ENCODE measurements around the gene UBLCP1.
A peak's percentile ranks its signal among the peaks of the same experiment; 100 is the strongest.
"Not testable (repeated sequence)": the region's sequence is repeated elsewhere in the genome, so short reads cannot be mapped to it uniquely, and the experiment has no call there.

UBLCP1 gene

DNA sequence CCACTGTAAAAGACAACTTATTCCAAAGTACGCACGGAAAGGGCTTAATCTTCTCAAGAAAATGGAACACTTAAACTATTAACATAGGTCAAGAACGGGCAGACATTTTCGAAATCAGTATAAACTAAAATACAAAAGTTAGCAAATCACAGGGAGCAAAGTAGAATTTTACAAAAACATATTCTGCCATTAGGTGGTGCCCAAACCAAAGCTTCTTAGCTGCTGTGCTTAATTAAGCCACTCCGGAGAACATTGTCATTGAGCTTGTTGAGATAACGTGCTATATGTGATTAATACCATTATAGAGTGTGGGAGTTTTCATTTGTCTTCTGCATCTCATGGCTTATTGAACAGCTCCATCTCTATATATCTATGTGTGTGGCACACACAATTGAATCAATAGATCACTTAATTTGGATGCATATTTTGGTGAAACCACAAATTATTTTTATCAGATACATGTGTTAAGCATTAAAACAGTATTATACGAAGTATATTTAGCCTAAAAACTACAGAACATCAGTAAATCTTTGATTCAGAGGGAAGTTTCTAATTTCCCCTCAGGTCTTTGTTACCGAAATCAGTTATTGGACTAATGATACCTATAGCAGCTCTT lies 23.4 kb downstream of the UBLCP1 start:
- H3K4me3 ChIP-seq (ENCODE audit: low read length) = no peak overlapping the region
- peaks cover 6% of the 10 kb centered on the region; the same call in 1 of the 2 replicates for H3K36me3 ChIP-seq (ENCODE audit: control insufficient read depth, low read length)
- H3F3A ChIP-seq (ENCODE audit: control insufficient read depth, insufficient read depth) = no peaks in the 10 kb centered on the region
- no peaks in the 10 kb centered on the region for H3K9me3 ChIP-seq (ENCODE audit: control insufficient read depth, insufficient read depth, low read length)
- H3K4me2 ChIP-seq (ENCODE audit: low read length) = no peak overlapping the region
- TF ChIP-seq, protein P1, sequence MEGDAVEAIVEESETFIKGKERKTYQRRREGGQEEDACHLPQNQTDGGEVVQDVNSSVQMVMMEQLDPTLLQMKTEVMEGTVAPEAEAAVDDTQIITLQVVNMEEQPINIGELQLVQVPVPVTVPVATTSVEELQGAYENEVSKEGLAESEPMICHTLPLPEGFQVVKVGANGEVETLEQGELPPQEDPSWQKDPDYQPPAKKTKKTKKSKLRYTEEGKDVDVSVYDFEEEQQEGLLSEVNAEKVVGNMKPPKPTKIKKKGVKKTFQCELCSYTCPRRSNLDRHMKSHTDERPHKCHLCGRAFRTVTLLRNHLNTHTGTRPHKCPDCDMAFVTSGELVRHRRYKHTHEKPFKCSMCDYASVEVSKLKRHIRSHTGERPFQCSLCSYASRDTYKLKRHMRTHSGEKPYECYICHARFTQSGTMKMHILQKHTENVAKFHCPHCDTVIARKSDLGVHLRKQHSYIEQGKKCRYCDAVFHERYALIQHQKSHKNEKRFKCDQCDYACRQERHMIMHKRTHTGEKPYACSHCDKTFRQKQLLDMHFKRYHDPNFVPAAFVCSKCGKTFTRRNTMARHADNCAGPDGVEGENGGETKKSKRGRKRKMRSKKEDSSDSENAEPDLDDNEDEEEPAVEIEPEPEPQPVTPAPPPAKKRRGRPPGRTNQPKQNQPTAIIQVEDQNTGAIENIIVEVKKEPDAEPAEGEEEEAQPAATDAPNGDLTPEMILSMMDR (IDR thresholded peaks at IDR 0.05; ENCODE audit: low read depth, low read length, poor library complexity, severe bottlenecking) = peak; percentile 57
- no peak for TF ChIP-seq EZH2phosphoT487 (IDR thresholded peaks at IDR 0.05; ENCODE audit: borderline replicate concordance, low read length)
- H3K9me2 ChIP-seq (replicated peaks; ENCODE audit: control insufficient read depth, low read length) = no peaks in the 10 kb centered on the region
- no peaks in the 10 kb centered on the region for H3K27me3 ChIP-seq (ENCODE audit: control insufficient read depth, low read length)
- H3K79me2 ChIP-seq (ENCODE audit: control insufficient read depth, low read length) = no peaks in the 10 kb centered on the region
- no peaks in the 10 kb centered on the region for H4K20me1 ChIP-seq (ENCODE audit: control insufficient read depth, insufficient read depth, low read depth, low read length)
- no peaks in the 10 kb centered on the region for H3K4me1 ChIP-seq (ENCODE audit: control insufficient read depth, low read length)
- H3K27ac ChIP-seq (ENCODE audit: low read depth, low read length) = no peak overlapping the region

DNA sequence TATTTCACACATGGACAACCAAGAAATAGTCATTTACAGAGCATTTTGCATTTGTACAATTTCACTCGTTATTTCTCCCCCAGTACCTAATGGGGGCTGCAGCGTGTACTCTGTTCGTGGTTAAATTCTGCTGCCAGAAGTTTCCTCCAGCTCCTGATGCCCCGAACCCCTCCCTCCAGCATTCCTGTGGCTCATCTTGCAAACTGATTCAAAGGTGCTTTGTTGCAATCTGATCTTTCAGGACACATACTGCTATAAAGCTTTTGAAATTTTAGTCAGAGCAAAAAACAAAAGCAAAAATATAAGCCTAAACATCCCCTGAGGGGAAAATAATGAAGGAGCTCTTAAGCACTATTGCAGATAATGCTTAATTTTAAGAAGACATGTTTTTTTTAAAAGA lies 27.7 kb downstream of the UBLCP1 start:
- TF ChIP-seq EZH2phosphoT487 (IDR thresholded peaks at IDR 0.05; ENCODE audit: borderline replicate concordance, low read length) = no peak
- TF ChIP-seq, protein P1 (IDR thresholded peaks at IDR 0.05; ENCODE audit: low read depth, low read length, poor library complexity, severe bottlenecking) = no peak
- Histone ChIP-seq H3K27ac (ENCODE audit: low read depth, low read length) (no peak overlapping the region), H3K9me3 (ENCODE audit: control insufficient read depth, insufficient read depth, low read length) (no peaks in the 10 kb centered on the region), H3K79me2 (ENCODE audit: control insufficient read depth, low read length) (no peaks in the 10 kb centered on the region), H3K4me1 (ENCODE audit: control insufficient read depth, low read length) (no peaks in the 10 kb centered on the region), H4K20me1 (ENCODE audit: control insufficient read depth, insufficient read depth, low read depth, low read length) (no peaks in the 10 kb centered on the region), H3K27me3 (ENCODE audit: control insufficient read depth, low read length) (no peaks in the 10 kb centered on the region), H3K36me3 (ENCODE audit: control insufficient read depth, low read length) (no peaks in the 10 kb centered on the region), H3F3A (ENCODE audit: control insufficient read depth, insufficient read depth) (no peaks in the 10 kb centered on the region), H3K9me2 (replicated peaks; ENCODE audit: control insufficient read depth, low read length) (no peaks in the 10 kb centered on the region), H3K4me3 (ENCODE audit: low read length) (no peak overlapping the region), H3K4me2 (ENCODE audit: low read length) (no peak overlapping the region)

DNA sequence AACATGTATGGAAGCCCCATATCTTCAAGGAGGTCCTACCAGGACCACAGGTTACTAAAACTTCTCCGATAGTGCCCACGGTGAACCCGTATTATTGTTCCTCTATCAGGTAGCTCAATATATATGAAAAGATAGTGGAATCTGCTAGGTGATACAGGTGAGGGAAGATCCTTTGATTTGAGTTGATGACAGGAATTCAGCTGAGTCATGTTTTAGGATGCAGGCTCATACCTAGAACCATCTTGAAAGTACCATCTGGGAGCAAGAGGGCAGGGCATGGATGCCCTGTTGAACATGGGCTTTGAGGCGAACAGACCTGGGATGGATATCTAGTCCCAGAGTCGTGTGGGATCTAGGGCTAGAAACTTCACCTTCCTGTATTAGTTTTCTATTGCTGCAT lies 31.8 kb downstream of the UBLCP1 start:
- Histone ChIP-seq H3K36me3 (ENCODE audit: control insufficient read depth, low read length) (no peaks in the 10 kb centered on the region), H4K20me1 (ENCODE audit: control insufficient read depth, insufficient read depth, low read depth, low read length) (no peaks in the 10 kb centered on the region), H3K27me3 (ENCODE audit: control insufficient read depth, low read length) (no peaks in the 10 kb centered on the region), H3K4me2 (ENCODE audit: low read length) (no peak overlapping the region), H3K9me2 (replicated peaks; ENCODE audit: control insufficient read depth, low read length) (no peaks in the 10 kb centered on the region), H3K27ac (ENCODE audit: low read depth, low read length) (no peak overlapping the region), H3K79me2 (ENCODE audit: control insufficient read depth, low read length) (no peaks in the 10 kb centered on the region), H3F3A (ENCODE audit: control insufficient read depth, insufficient read depth) (no peaks in the 10 kb centered on the region), H3K4me1 (ENCODE audit: control insufficient read depth, low read length) (no peaks in the 10 kb centered on the region), H3K9me3 (ENCODE audit: control insufficient read depth, insufficient read depth, low read length) (peaks cover 6% of the 10 kb centered on the region), H3K4me3 (ENCODE audit: low read length) (no peak overlapping the region)
- TF ChIP-seq, protein P1 (IDR thresholded peaks at IDR 0.05; ENCODE audit: low read depth, low read length, poor library complexity, severe bottlenecking) = no peak

DNA sequence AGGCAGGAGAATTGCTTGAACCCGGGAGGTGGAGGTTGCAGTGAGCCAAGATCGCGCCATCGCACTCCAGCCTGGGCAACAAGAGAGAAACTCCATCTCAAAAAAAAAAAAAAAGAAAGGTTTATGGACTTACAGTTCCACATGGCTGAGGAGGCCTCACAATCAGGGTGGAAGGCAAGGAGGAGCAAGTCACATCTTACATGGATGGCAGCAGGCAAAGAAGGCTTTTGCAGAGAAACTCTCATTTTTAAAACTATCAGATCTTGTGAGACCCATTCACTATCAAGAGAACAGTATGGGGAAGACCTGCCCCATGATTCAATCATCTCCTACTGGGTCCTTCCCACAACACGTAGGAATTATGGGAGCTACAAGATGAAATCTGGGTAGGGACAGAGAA lies 34.2 kb downstream of the UBLCP1 start:
- H3K27ac ChIP-seq (ENCODE audit: low read depth, low read length); H3K4me2 ChIP-seq (ENCODE audit: low read length); H3K79me2 ChIP-seq (ENCODE audit: control insufficient read depth, low read length); H3F3A ChIP-seq (ENCODE audit: control insufficient read depth, insufficient read depth); H3K4me3 ChIP-seq (ENCODE audit: low read length); H4K20me1 ChIP-seq (ENCODE audit: control insufficient read depth, insufficient read depth, low read depth, low read length); H3K27me3 ChIP-seq (ENCODE audit: control insufficient read depth, low read length); H3K36me3 ChIP-seq (ENCODE audit: control insufficient read depth, low read length); H3K4me1 ChIP-seq (ENCODE audit: control insufficient read depth, low read length); H3K9me2 ChIP-seq (replicated peaks; ENCODE audit: control insufficient read depth, low read length): not testable (repeated sequence)
- H3K9me3 ChIP-seq (ENCODE audit: control insufficient read depth, insufficient read depth, low read length) = peaks cover 16% of the 10 kb centered on the region

Data from DOHH2 (cell line).